ENCODE data around the gene AMH.

The AMH gene

GRCh38 chr19:2248136-2249009 lies 750 bp upstream of the AMH start:
- no peak for DNase-seq (ENCODE audit: low read depth in 3 of 3, low spot score in 1 of 3)

DNA sequence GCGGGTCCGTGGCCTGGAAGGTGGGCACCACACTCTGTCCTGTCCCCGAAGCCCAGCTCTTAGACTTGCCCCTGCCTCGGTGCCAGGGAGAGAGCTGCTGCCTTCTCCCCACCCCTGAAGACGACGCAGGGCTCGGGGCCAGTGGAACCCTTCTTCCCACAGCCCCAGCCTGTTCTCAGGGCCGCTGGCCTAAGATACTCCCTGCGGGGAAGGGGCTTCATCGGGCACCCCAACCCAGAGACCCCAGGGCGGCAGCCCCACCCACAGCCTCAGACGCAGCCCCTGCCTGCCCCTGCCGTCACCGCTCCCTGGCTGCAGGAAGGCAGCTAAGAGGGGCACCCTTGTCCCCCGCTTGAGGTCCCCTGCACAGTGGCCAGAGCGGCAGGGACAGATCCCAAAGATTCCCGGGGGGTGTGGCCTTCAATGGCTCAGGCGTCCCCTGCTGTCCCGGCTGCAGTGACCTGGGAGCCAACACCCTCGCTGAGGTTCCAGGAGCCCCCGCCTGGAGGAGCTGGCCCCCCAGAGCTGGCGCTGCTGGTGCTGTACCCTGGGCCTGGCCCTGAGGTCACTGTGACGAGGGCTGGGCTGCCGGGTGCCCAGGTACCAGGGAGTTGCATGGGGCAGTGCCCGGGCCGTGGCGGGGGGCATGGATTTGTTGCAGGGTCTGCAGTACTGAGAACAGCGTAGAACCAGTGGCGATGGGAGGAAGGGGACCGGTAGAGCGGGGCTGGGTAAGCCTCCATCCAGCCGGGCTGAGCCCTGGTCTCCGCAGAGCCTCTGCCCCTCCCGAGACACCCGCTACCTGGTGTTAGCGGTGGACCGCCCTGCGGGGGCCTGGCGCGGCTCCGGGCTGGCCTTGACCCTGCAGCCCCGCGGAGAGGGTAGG lies 1.0 kb downstream of the AMH start:
- no peak for DNase-seq (ENCODE audit: low read depth in 3 of 3, low spot score in 1 of 3)

GRCh38 chr19:2250766-2251105 lies 1.6 kb downstream of the AMH start:
- DNase-seq (ENCODE audit: low read depth in 3 of 3, low spot score in 1 of 3): no peak

- DNase-seq (ENCODE audit: low read depth in 3 of 3, low spot score in 1 of 3): no peak
Measured at GRCh38 chr19:2251106-2252054, 2.3 kb downstream of the AMH start.

DNA sequence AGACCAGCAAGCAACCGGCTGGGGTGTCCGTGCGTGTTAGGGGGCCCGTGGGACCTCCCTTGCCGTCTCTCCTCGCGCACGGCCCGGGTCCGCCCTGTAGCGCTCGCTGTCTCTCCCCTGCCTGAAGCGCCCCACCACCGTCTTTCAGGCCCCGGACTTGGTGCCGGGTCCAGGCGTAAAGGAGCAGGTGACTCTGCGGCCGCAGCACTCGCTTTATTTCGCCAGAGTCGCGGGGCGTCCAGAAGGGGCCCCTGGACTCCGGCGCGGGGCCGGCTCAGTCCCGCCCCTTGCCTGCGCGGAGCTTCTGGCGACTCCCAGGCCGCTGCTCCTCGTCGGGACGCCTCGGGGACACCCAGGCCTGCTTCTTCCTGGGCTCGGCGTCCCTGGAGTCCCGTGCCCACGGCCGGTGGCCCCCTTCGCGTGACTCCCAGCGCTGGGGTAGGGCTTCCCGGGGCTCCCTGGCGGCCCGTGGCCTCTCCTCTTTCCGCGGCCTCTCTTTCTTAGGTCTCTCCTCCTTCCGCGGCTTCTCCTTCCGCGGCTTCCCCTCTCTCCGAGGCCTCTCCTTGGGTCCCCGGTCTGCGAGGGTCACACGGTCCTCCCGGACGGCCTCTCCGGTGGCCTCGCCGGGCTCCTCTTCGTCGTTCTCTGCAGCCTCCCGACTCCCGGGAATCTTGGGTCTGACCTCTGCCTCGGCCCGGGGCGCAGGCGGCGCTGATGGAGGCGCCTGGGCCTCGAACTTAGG lies 3.1 kb downstream of the AMH start:
- DNase-seq (ENCODE audit: low read depth in 3 of 3, low spot score in 1 of 3): no peak

DNA sequence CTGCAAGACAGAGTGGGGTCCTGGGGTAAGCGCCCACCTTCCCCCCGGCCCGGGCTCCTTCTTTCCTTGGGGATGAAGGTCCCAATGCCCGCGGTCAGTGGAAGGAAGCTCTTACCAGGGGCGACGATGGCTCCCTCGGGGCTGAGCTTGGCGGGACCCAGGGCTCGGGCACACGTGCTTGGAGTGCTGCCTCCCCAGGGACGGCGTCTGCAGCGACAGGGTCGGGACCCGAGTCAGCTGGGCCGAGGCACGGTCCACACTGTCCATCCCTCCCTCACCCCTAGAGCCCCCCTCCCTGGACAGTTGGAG lies 3.6 kb downstream of the AMH start:
- DNase-seq (ENCODE audit: low read depth in 3 of 3, low spot score in 1 of 3): no peak

- no peak for DNase-seq (ENCODE audit: low read depth in 3 of 3, low spot score in 1 of 3)
Measured at GRCh38 chr19:2253106-2254063, 4.3 kb downstream of the AMH start.

- no peak for DNase-seq (ENCODE audit: low read depth in 3 of 3, low spot score in 1 of 3)
Measured at GRCh38 chr19:2254064-2254872, 5.1 kb downstream of the AMH start.

DNA sequence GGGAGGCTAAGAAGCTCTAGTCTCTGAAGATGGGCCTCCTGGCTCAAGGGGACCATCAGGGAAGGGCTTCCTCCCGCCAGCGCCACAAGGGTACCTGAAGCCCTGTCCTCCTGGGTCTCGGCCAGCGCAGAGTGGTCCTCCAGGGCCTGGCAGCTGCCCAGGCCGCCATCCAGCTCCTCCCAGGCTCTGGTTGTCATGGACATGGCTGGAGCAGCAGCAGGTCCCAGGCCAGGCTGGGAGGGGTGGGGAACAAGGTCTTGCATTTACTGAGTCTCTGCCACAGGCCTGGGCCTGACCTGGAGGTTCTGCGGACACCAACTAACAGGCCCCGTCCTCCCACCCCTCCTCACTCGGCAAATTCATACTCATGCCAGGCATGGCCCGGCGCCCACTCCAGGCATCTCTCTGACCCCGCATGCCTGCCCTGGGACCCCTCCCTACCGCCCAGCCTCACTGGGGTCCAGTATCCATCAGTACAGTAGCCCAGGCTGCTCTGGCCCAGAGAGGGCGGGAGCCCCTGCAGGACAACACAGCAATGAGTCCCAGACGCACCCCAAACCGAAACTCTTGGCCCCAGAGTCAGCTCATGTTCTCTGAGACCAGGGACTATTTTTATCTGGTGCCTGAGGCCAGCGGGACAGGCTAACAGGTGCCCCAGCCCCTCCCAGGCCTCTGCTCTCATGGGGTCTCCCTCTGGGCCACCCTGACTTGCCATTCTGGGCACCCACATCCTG lies 6.2 kb downstream of the AMH start:
- no peak for DNase-seq (ENCODE audit: low read depth in 3 of 3, low spot score in 1 of 3)

DNA sequence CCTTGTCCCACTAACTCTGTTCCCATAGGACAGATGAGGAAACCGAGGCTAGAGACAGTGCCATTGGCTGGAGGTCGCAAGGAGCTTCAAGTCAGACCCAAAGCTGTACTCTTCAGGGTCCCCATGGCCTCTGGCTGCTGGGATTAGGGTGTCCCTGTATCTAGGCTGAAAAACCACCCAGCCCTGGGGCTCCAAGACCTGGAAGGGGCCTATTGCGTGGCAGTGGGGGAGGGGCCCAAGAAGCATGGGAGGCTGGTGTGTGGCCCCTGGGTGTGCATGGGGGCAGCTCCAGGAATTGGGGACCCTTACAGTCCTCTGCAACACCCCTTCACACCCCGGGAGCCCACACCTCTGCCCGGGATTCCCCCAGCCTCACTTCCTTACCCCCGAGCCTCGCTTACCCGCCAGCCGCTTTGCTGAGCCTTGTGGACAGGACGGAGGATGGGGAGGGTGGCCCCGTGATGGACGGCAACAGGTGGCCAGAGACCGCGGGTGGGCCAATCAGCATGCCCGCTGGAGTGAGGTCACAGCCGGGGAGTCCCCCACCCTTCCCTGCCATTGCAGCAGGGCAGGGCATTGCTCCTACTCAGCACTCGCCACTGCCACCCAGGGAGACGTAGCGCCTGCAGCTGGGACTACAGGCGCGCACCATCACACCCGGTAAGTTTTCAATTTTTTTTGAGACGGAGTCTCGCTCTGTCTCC lies 7.0 kb downstream of the AMH start, which contains the start of gene JSRP1:
TSS of gene JSRP1 (minus strand) at position 436 of the 704 bp plus-strand sequence. CDS start 1,103 bp downstream, outside the sequence.
- DNase-seq (ENCODE audit: low read depth in 3 of 3, low spot score in 1 of 3): no peak

DNA sequence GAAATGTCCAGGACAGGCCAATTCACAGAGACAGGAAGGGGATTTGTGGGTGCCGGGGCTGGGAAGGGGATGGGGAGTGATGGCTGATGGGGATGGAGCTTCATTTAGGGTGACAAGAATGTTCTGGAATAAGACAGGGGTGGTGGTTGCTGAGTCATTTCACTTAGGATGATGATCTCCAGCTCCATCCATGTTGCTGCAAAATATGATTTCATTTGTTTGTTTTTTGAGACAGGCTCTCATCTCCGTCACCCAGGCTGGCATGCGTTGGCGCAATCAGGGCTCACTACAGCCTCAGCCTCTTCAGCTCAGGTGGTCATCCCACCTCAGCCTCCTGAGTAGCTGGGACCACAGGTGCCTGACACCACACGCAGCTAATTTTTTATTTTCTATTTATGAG lies 10.2 kb downstream of the AMH start:
- no peak for DNase-seq (ENCODE audit: low read depth in 3 of 3, low spot score in 1 of 3)

DNA sequence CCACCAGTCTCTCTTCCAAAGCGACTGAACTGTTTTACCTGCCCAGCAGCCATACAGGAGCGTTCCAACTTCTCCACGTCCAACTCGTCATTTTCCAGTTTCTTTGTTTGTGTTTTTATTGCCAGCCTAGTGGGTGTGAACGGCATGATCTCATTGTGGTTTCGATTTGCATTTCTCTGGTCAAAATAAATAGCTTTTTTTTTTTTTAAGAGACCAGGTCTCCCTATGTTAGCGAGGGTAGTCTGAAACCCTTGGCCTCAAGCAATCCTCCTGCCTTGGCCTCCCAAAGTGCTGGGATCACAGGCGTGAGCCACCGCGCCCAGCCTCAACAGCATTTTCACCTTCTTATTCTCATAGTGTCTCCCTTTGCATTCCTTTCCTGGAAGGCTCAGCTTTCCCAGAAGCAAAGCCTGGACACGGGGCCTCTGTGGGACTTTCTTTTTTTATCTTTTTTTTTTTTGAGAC lies 11.2 kb downstream of the AMH start:
- no peak for DNase-seq (ENCODE audit: low read depth in 3 of 3, low spot score in 1 of 3)

DNA sequence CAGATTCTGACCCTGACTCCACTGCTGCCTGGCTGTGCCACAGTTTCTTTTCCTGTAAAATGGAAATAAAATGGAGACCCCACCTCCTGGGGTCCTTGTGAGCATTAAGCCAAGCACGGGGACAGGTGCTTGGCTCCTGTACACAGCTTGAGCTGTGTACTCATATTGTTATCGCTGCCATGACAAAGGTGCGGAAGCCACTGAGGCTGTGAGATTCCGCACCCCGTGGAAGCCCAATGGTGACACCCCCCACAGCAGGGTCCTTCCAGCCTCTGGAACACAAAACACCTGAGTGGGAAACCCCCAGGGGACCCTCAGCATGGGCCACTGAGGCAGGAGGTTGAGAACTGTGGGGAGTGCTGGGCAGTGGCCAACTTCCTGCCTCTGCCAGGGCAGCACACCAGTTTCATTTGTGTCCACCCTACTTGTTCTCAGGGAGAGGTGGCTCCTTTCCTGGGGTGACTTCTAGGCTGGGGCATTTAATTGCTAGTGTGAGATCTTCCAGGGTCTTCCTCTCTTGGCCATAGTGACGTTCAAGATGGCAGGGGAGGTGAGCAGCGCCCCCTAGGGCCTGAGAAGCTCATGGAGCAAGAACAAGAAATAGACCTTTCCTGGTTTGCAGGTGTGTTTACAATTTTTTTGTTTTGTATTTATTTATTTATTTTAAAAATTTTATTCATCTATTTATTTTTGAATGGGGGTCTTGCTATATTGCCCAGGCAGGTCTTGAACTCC lies 12.5 kb downstream of the AMH start:
- no peak for DNase-seq (ENCODE audit: low read depth in 3 of 3, low spot score in 1 of 3)

DNA sequence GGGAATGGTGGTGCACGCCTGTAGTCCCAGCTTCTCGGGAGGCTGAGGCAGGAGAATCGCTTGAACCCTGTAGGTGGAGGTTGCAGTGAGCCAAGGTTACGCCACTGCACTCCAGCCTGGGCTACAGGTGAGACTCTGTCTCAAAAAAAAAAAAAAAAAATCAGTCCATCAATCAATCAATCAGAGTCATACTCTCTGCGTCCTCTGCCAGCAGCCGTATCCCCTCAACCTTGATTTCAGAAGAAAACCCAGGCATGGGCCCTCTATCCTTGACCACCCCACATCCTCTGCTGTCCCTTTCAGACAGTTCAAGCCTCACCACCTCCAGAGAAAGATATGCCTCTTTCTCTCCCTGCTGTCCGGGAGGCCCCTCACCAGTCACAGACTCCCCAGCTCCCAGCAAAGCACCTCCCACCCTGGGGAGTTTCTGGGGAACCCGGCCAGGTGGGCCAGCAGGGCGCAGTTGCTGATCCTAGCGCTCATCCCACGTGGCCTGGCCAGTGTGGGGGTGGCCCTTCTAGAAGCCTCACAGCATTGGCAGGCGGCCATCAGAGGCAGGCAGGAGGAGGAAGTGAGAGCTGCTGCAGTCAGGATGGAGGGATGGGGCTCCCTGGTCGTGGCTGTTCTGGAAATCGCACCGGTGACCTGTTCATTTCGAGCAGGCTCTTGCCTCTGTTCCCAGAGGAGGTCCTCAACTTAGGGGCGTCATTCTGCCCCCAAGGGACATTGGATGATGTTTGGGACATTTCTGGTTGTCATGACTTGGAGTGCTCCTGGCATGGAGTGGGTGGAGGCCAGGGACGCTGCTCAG lies 17.3 kb downstream of the AMH start:
- no peak for DNase-seq (ENCODE audit: low read depth in 3 of 3, low spot score in 1 of 3)

DNA sequence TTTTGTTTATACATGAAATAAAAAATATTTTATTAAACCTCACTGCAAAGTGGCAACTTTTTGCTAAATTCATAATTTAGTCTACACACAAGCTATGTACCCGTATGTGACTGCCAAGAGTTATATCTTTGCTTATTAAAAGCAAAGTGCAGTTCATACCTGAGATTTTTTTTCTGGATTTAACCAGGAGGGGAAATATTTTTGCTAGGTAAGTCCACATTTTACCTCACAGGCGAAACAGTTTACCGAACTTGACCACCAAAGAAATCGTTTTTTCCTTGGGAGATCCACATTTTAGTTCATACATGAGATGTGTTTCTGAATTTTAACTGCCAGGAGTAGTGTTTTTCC lies 19.3 kb downstream of the AMH start:
- DNase-seq (ENCODE audit: low read depth in 3 of 3, low spot score in 1 of 3): no peak

DNA sequence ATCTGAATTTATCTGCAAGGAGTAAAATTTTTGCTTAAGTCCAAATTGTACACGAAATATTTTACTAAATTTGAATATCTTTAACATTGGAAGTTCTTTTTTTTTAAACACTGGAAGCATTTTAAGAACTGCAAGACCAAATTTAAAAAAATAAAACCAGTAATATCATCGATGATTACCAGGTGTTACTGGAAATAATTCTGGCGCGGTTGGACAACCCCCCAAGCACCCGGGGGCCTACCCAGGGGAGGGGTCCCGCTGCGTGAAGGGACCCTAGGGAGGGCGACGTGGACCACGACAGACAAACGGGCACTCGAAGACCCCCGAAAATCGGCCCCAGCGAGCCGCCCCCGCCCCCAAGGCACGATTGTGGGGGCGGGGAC lies 19.7 kb downstream of the AMH start:
- no peak for DNase-seq (ENCODE audit: low read depth in 3 of 3, low spot score in 1 of 3)
